GM23248 (cell line): ENCODE data around the gene TGM6.

Experiments
- EZH2 ChIP-seq: fragments of 200-600 bp; sonication (generic); IDR thresholded peaks from 2 replicates; pipeline ENCODE4 v1.6.1; 2018; ENCODE audit warnings: antibody characterized with exemption, mild to moderate bottlenecking; ENCODE audit not compliant: insufficient read depth, poor library complexity, severe bottlenecking
- EZH2phosphoT487 ChIP-seq: fragments of 200-600 bp; sonication (generic); IDR thresholded peaks from 2 replicates; pipeline ENCODE4 v1.6.1; 2018; ENCODE audit warnings: antibody characterized with exemption, moderate library complexity, mild to moderate bottlenecking, low read depth; ENCODE audit not compliant: insufficient read depth

DNA sequence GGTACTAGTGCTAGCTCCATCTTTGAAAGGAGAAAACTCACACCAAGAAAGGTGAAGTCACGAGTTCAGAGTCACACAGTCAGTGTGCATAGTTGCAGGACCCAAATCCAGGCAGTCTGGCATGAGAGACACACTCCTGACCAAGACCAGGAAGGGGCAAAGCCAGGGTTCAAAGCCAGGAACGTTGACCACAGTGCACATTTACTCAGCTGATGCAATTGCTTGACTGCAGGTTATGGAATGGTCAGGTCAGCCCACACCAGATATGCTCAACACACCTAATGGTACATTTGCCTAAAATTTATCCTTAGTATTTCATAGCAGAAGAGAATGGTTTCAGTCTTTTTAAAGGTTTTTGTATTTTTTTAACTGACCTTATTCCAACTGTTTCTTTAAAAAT is 37.7 kb downstream of the TGM6 start:
- TF ChIP-seq EZH2, result no peak
- no peak for TF ChIP-seq EZH2phosphoT487
